Dermis microvascular lymphatic vessel endothelial cell (primary cell): Measurements from ENCODE around the gene NFU1. TPM values are rescaled to one million over a fixed set of nuclear protein-coding genes. Genes with fewer than 3 reads are reported as not detected.
"Not testable (repeated sequence)": the region's sequence is repeated elsewhere in the genome, so short reads cannot be mapped to it uniquely, and the experiment has no call there.

ENCODE experiments used
- DNase-seq, 2 donors: peaks; one replicate each; pipeline versions ENCODE4 v3.0.0 to v3.0.0-alpha.2; 2010; ENCODE audit warnings: low read depth in 2 of 2
- total RNA-seq: library from RNA; depleted of rRNA; stranded (reverse); fragments of >200 nt; gene quantifications from 2 replicates; pipeline ENCODE4 v1.2.1, GENCODE V29; 2014

Gene NFU1
- total RNA-seq, 1 donor from 2014 or later: 39.0 TPM

DNA sequence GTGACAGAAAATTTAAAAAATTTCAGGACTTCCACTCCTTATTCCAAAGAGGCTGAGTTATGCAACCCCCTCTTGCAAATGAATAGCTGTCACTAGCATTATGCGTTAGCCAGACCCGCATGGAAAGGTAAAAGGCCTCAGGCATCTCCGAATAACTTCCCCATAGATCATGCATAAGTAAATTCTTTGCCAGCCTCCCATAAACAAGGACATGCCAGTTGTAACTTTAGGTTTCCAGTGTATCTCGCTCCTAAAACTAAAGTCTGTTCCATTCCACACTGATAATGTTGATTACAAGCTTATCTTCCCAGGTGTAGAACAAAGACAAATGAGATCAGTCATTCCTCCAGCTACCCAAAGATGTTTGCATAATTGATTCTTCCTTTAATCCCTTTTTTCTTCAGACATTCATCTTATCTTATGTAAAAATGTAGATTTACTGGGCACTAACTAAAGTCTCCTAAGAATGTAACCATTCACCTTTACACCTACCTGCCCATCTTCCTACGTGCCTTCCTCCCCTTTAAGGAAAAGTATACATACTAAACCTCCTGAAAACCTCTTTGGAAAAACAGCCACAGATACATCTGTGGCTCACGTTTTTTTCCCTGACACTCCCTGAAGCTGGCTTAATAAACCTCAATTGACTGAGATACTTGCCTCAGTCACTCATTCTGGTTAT, 13.6 kb upstream of the NFU1 start:
- no peak for DNase-seq

DNA sequence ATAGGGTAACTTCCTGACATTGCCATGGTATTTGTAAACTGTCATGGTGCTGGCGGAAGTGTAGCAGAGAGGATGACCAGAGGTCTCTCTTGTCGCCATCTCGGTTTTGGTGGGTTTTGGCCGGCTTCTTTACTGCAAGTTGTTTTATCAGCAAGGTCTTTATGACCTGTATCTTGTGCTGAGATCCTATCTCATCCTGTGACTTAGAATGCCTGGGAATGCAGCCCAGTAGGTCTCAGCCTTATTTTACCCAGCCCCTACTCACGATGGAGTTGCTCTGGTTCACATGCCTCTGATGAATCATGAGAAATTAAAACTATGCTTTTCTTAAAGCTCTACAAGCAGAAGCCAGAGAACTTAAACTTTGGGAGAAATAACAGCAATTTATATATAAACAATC, 12.7 kb upstream of the NFU1 start:
- no peak for DNase-seq

DNA sequence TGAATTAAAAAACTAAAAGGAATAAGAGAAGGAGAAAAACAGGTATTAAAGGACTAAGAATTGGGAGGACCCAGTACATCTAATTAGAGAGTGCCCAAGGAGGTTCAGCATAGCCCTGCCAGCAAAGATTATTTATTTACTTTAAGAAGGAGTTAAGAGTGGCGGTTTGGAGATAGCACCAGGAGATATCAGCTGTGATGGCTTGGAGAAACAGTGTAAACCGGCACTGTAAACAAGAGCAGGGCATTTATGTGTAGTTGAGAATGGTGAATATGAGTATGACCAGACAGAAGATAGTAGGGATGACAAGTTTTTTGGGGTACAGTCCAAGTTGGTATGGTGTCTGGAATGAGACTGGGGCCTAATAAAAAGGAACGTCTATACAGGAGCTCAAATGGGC, 6.4 kb upstream of the NFU1 start:
- not testable (repeated sequence) for DNase-seq

DNA sequence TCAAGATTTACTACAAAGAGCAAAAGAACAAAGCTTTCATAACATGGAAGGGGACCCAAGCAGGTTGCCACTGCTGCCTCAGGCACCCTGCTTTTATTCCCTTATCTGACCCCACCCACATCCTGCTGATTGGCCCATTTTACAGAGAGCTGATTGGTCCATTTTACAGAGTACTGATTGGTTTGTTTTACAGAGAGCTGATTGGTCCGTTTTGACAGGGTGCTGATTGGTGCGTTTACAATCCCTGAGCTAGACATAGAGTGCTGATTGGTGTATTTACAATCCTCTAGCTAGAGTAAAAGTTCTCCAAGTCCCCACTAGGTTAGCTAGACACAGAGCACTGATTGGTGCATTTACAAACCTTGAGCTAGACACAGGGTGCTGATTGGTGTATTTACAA, 2.3 kb upstream of the NFU1 start:
- not testable (repeated sequence) for DNase-seq

DNA sequence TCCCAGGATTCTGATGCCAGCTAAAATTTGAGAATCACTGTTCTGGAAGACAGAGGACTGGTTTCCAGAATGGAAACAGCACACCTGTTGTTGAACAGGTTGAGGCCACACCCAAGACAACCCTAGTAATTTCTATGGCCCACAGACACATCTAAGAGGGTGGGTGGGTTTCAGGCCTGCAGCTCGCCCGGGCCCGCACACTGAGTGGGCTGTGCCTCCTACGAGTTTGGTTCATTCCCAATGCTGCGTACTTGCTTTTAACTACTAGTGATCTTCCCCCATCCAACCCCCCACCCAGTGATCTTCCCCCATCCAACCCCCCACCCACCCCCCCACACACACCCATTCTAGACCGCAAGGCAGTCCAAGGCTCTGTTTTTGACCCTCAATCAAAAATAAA, 1.3 kb upstream of the NFU1 start:
- no peak for DNase-seq

DNA sequence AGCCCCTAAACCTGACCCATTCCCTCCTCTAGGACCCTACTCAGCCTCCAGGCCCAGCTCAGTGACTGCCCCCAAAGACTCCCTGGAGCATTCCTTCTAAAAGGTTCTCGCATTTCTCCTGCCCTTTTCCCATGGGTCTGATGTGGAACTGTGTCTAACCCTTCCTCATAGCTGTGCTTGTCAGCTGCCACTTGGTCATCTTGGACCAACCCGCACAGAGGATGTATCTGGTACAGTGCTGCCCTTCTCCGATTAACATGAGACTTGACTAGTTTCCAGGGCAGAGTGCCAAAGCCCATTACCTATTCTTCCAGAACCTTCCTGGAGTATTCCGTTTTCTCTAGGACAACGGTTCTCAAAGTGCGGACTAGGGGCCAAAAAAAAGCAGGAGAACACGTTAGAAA, 518 bp upstream of the NFU1 start:
- DNase-seq: peak; percentile 6 to 56

DNA sequence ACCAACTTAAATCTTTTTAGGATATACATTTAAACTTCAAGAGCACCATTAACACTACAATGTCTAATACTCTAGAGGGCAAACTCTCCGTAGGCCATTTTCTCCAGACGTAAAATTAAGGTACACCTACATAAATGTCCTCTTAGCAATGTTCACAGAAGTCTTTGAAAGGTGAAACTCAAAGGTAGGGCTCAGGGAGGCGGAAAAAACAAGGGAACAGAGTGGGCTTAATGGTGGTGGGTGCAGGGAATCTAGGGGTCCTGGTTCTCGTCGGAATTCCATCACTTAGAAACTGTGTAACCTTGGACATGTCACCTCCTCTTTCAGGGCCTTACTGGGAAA, 668 bp downstream of the NFU1 start:
- no peak for DNase-seq

DNA sequence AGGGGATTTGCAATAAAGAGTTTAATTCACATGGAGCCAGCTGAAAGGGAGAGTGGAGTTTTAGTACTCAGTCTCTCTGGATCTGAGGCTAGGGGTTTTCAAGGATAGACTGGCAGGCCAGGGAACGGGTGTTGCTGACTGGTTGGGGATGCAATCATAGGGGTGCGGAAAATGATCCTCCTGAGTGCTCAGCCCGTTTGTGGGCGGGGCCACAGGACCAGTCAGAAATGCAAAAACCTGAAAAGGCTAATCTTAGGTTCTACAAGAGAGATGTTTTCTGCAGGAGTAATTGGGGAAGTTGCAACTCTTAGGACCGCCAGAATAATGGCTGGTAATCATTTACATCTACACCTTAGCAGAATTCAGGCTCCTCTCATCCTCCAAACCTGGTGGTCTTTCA, 2.5 kb downstream of the NFU1 start:
- no peak for DNase-seq

DNA sequence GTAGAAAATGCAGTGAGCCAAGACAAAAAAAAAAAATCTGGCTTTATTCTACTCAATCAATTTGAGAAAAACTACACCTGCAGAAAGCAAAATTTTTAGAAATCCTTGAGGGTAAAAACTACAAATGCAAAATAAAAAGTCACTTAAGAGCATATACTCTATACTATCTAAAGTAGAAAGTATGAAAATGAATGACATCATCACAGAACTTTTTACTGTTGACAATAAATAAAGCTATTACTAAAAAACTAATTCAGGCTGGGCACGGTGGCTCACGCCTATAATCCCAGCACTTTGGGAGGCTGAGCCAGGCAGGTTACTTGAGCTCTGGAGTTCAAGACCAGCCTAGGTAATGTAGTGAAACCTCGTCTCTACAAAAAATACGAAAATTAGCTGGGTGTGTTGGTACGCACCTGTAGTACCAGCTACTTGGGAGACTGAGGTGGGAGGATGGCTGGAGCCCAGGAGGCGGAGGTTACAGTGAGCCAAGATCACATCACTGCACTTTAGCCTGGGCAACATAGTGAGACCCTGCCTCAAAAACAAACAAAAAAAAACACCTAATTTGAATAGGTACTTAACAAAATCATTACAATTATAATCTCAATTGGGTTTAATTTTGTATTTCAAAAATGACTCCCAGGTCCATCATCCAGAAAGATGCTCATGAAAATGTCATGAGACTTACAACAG, 7.6 kb downstream of the NFU1 start:
- DNase-seq: no peak

DNA sequence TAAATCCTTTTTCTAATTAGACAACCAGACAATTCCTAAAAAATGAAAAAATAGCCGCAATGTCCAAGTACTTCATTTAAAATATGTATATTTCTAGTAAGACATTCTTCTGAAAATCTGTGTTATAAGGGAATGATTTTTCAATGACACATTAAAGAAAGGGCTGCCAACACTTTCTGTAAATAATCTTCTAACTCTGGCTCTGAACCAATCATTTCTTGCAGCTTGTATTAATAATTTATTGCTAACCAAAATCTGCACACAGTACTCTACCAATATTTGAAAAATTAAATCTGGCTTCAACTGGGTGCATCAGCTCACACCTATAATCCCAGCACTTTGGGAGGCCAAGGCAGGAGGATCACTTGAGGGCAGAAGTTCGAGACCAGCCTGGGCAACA, 8.3 kb downstream of the NFU1 start:
- no peak for DNase-seq

DNA sequence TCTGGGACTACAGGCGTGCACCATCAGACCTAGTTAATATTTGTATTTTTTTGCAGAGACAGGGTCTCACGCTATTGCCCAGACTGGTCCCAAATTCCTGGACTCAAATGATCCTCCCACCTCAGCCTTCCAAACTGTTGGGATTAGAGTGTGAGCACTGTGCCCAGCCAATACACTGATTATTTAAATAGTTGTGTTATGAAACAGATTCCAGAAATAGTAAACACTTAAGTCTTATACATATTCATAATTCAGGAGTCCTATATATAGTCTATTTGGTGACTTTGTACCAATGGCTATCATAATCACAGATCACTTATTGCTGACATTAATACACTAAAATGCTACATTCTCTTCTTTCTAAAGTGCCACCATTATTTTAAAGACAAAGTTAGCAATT, 12.8 kb downstream of the NFU1 start:
- no peak for DNase-seq

DNA sequence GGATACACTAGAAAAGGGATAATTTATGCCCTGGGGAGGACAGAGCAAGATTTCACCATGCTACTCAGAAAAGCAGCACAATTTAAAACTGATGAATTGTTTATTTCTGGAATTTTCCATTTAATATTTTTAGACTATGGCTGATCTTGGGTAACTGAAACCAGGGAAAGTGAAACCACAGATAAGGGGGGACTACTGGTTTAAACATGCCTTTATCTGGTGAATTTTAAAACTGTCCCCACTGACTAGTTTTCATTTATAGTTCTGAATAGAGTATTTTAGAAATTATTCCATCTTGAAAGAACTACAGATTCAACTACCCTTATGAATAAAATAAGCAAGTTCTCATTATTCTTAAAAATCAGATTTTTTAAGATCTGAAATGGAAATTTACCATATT, 15.0 kb downstream of the NFU1 start:
- no peak for DNase-seq

DNA sequence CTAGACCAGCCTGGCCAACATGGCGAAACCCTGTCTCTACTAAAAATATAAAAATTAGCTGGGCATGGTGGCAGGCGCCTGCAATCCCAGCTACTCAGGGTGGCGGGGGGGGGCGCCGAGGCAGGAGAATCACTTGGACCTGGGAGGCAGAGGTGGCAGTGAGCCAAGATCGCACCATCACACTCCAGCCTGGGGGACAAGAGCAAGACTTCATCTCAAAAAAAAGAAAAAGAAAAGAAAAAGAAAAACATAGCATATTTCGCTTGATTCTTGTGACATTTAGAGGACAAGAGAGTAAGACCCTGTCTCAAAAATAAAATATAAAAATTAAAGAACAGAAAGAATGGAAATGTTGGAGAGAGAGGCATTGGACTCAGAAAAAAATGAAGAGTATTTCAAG, 18.1 kb downstream of the NFU1 start:
- not testable (repeated sequence) for DNase-seq

DNA sequence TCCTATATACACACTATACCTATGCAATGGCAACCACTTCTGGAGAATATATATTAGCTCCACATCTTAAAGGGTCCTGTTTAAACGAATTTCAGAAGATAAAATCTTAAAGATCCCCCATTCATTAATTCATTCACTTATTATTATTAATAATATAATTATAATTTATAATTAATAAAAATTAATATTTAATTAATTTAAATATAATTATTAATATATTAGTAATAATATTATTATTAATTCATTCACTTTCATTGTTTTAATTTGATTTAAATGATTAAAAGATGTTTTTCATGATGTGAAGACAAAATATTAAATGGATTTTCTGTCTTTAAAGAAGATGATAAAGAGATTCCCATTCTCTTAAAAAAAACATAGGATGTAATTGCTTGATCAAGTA, 21.1 kb downstream of the NFU1 start:
- no peak for DNase-seq

DNA sequence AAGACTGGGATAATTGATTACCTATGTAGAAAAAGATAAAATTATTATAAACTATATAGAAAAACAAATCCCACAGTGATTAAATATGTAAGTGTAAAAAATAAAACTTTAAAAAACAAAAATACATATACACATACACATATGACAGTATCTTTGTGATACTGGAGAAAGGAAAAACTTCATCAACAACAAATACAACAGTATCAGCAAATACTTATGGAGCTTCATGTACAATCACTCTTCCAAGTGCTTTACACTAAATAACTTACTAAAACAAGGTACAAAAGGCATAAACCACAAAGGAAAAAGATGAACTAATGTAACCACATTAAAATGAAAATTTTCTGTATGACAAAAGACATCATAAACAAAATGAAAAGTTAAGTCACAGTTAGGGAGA, 26.1 kb downstream of the NFU1 start:
- DNase-seq: no peak

DNA sequence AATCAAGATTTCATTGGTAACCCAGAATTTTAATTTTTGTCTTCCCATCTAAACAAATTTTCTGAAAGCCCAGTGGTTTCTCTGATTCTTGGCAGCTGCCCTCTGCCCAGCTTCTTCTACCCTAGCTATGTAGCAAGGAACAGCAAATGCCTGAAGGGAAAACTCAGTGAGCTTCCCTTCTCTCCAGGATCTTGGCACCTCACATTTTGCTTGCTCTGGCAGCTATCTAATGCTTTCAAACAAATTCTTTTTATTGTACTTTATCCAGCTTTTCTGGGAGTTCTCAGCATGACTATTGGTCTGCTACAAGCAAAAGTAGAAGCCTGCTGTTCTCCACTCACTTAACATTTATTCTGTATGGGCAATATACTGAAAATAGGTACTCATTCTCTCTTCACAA, 31.9 kb downstream of the NFU1 start:
- no peak for DNase-seq

DNA sequence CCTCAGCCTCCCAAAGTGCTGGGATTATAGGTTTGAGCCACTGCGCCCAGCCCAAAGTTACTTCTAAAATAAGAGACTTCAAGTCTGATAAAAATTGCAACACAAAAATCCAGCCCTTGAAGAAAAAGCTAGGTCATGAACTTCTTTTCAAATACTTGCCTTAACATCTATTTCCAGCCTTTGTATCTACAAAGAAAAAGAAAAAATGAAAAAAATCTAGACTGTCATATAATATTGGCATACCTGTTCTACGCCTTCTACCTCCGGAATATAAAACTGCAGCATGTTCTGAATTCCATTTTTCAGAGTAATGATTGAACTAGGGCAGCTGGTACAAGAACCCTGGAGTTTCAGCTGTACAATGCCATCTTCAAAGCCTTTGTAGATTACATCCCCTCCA, 37.1 kb downstream of the NFU1 start:
- DNase-seq: no peak

DNA sequence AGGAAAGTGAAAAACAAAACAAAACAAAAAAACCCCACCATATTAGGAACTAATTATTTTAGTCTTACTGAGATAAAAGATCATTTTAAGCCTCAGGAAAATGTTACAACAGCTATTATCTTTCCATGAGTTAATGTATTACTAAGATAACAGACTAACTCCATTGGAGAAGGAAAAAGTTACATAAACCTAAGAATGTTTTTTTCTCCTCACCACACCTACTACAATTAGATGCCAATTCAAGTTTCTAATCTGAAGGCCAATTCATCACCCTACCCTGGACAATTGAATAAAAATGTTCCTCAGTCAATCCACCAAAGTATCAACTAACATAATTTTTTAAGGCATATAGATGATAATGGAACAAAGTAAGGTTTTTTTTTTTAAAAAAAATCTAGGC, 40.0 kb downstream of the NFU1 start:
- DNase-seq: no peak

DNA sequence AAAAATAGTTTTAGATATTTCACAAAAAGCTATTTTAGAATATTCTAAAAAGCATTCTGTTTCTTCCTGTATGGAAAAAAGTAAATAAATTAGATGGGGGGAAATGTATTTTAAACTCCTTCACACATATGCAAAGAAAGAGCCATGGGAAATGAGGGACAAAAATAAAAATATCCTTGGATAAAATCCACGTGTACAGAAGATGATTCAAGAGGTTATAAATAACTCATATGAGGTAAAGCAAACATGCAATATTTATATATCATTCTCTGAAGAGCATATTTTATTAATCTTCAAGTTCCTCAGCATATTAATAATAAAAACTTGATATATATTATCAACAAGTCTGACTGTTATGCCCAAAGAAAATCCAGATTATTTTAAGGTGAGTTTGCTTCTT, 41.4 kb downstream of the NFU1 start:
- DNase-seq: no peak

DNA sequence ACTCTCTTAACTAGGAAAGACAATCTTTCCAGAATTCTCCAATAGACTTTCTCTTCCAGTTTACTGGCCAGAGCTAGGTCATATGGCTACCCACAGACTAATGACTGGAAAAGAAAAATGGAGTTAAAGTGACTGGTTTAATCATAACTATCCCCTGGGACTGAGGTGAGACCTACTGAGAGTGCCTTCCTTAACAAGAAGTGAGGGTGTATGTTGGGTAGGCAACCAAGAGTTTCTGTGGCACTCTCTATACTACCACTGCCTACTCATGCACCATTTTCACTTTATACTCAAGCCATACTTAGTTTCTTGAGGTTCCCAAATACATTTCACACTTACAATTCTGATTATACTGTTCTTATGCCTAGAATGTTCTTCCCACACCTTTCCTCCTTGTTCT, 43.3 kb downstream of the NFU1 start:
- no peak for DNase-seq

DNA sequence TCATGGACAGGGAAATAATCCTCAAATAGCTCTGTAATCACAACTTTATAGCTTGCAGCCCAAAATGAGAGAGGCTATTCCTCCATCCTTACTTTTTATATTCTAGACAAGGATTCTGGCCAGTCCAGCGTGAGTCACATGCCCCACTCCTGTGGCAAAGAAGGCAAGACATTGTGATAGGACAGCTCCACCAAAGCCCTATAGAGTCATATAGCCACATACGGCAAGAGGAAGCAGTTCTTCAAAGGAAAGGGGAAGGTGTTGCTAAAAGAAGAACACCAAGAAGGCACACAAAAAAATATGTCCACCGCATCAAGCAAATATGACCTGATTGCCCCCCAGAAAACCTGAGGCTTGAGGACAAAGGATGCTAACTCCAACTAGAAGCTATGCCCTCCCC, 46.8 kb downstream of the NFU1 start:
- no peak for DNase-seq

DNA sequence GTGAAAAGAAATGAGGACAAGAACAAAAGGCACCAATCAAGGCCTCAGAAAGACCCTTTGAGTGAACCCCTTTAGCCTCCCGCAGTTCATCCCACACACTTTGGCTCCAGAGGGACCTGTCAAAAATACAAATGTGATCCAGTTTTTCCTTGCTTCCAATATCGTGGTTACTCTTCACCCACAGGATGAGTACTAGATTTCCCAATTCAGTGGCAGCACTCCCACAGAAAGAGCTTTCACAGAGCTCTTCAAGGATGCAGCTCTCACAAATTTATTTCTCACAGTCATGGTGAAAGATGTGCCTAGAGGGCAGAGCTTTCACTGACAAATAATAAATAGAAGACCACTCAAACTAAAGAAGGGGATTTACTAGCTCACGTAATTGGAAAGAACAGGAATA, 47.2 kb downstream of the NFU1 start:
- DNase-seq: no peak

DNA sequence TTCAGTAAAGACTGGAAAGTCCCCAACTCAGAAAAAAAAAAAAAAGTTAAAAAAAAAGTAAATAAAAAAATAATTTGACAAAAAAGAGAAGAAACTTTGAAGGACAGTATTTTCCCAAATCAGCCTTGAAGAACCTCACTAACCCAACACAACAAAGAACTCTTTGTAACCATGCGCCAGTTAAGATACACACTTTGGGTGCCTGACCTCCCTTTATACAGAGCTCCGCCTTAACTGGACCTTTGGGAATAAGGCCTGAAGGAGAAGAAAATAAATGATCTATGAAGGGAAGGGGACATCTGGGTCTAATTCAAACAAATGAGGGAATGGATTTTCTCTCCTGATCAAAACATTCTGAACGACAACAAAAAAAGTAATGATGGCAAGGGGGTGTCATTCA, 48.0 kb downstream of the NFU1 start:
- no peak for DNase-seq
